Thymus (tissue), 11 donors: ENCODE results near the gene COX20. TPM values are rescaled to one million over a fixed set of nuclear protein-coding genes. Genes with fewer than 3 reads are reported as not detected.
"Not testable (repeated sequence)": the region's sequence is repeated elsewhere in the genome, so short reads cannot be mapped to it uniquely, and the experiment has no call there.

Source experiments
- DNase-seq, 9 donors: peaks; one replicate each; pipeline ENCODE4 v3.0.0-alpha.2; 2013; ENCODE audit warnings: low spot score in 9 of 9, low read depth in 6 of 9, missing footprints in 1 of 9
- H3K27ac ChIP-seq, 2 donors: one replicate each; pipeline ENCODE4 v1.5.1; 2013; ENCODE audit warnings: control low read depth in 1 of 2, low read depth in 1 of 2, low read length in 1 of 2, mild to moderate bottlenecking in 1 of 2, moderate library complexity in 1 of 2
- H3K27me3 ChIP-seq, 2 donors: one replicate each; pipeline ENCODE4 v1.5.1; 2013; ENCODE audit warnings: low read length in 1 of 2; ENCODE audit not compliant: control insufficient read depth in 2 of 2, insufficient read depth in 1 of 2
- H3K36me3 ChIP-seq, 2 donors: one replicate each; pipeline ENCODE4 v1.5.1; 2013; ENCODE audit warnings: low read length in 1 of 2, mild to moderate bottlenecking in 1 of 2, moderate library complexity in 1 of 2; ENCODE audit not compliant: control insufficient read depth in 2 of 2, insufficient read depth in 2 of 2
- H3K4me1 ChIP-seq, 2 donors: one replicate each; pipeline ENCODE4 v1.5.1; 2013; ENCODE audit warnings: low read length in 2 of 2; ENCODE audit not compliant: control insufficient read depth in 2 of 2, insufficient read depth in 2 of 2
- H3K4me3 ChIP-seq, 2 donors: one replicate each; pipeline ENCODE4 v1.5.1; 2013; ENCODE audit warnings: low read length in 2 of 2, control low read depth in 1 of 2, mild to moderate bottlenecking in 1 of 2
- H3K9me3 ChIP-seq, 2 donors: one replicate each; pipeline ENCODE4 v1.5.1; 2013; ENCODE audit warnings: low read length in 1 of 2, mild to moderate bottlenecking in 1 of 2; ENCODE audit not compliant: control insufficient read depth in 2 of 2, insufficient read depth in 1 of 2
- WGBS: extraction: QIAGEN DNeasy Blood & Tissue Kit; methylation state at CpG from one replicate; pipeline ENCODE4 v1.1.7; 2013; 5-methylcytosine and 5-hydroxymethylcytosine counted together
- polyA plus RNA-seq: library from polyadenylated mRNA; stranded (reverse); fragments of 200-250 nt; gene quantifications from one replicate; pipeline ENCODE4 v1.2.3, GENCODE V29; 2013
- total RNA-seq: library from RNA; stranded (reverse); fragments of 120-200 nt; gene quantifications from one replicate; pipeline ENCODE4 v1.2.4, GENCODE V29; 2013
- donor health status: healthy.

COX20 gene
- total and polyA plus RNA-seq, 2 donors = 26.9 to 60.8 TPM

- WGBS = 63% methylated on average over 8 of the region's 8 CpGs
- Histone ChIP-seq H3K4me1 (peaks cover 7 to 14% of the 10 kb centered on the region in 2 donors), H3K27ac (peak overlapping the region in 1 of 2 donors; percentile 98), H3K4me3 (peak overlapping the region; percentile 78 to 93), H3K36me3 (peaks cover 0 to 11% of the 10 kb centered on the region in 2 donors)
- H3K9me3 ChIP-seq, DNase-seq, H3K27me3 ChIP-seq: not testable (repeated sequence)
Measured at GRCh38 chr1:244833260-244833659, 2.2 kb upstream of the COX20 start.

- no peaks in the 10 kb centered on the region for H3K9me3 ChIP-seq
- peak overlapping the region; percentile 98 to 100 for H3K27ac ChIP-seq
- peak in 8 of 9 donors; percentile 26 to 73 (median 50) for DNase-seq
- peak overlapping the region; percentile 78 to 93 for H3K4me3 ChIP-seq
- no peaks in the 10 kb centered on the region for H3K27me3 ChIP-seq
- H3K4me1 ChIP-seq = peaks cover 7 to 14% of the 10 kb centered on the region in 2 donors
- H3K36me3 ChIP-seq = peaks cover 0 to 16% of the 10 kb centered on the region in 2 donors
- under 1% methylated on average over 32 of the region's 32 CpGs for WGBS
Measured at GRCh38 chr1:244833734-244834542, 1.5 kb upstream of the COX20 start.

- DNase-seq = peak; percentile 75 to 96 (median 87)
- Histone ChIP-seq H3K27me3 (no peaks in the 10 kb centered on the region), H3K4me3 (peak overlapping the region; percentile 78 to 93), H3K27ac (peak overlapping the region; percentile 98 to 100), H3K36me3 (peaks cover 0 to 20% of the 10 kb centered on the region in 2 donors), H3K4me1 (peaks cover 7 to 14% of the 10 kb centered on the region in 2 donors), H3K9me3 (no peaks in the 10 kb centered on the region)
- under 1% methylated on average over 49 of the region's 49 CpGs for WGBS
Measured at GRCh38 chr1:244834543-244835275, 749 bp upstream of the COX20 start.

GRCh38 chr1:244836135-244836521 lies 670 bp downstream of the COX20 start:
- 5% methylated on average over 7 of the region's 7 CpGs for WGBS
- H3K9me3 ChIP-seq = no peaks in the 10 kb centered on the region

GRCh38 chr1:244836584-244836983 lies 1.1 kb downstream of the COX20 start:
- Histone ChIP-seq H3K4me1 (peaks cover 7 to 14% of the 10 kb centered on the region in 2 donors), H3K27me3 (no peaks in the 10 kb centered on the region), H3K4me3 (peak overlapping the region; percentile 78 to 93), H3K9me3 (no peaks in the 10 kb centered on the region), H3K36me3 (peaks cover 2 to 35% of the 10 kb centered on the region in 2 donors), H3K27ac (peak overlapping the region in 1 of 2 donors; percentile 98)
- 56% methylated on average over 3 of the region's 3 CpGs for WGBS
- no peak for DNase-seq

More at GRCh38 chr1:244836135-244836521, 670 bp downstream of the COX20 start:
- peak overlapping the region; percentile 78 to 93 for H3K4me3 ChIP-seq
- H3K36me3 ChIP-seq = peaks cover 0 to 31% of the 10 kb centered on the region in 2 donors
- no peaks in the 10 kb centered on the region for H3K27me3 ChIP-seq
- DNase-seq = peak in 2 of 9 donors; percentile 3 to 19
- peak overlapping the region; percentile 52 to 98 for H3K27ac ChIP-seq
- H3K4me1 ChIP-seq = peaks cover 7 to 14% of the 10 kb centered on the region in 2 donors

GRCh38 chr1:244837597-244838258 lies 2.3 kb downstream of the COX20 start:
- peak overlapping the region in 1 of 2 donors; percentile 8 for H3K27ac ChIP-seq

GRCh38 chr1:244839656-244840055 lies 4.2 kb downstream of the COX20 start:
- Histone ChIP-seq H3K36me3 (peaks cover 12 to 61% of the 10 kb centered on the region in 2 donors), H3K27ac (no peak overlapping the region), H3K4me3 (no peak overlapping the region), H3K27me3 (no peaks in the 10 kb centered on the region), H3K9me3 (no peaks in the 10 kb centered on the region), H3K4me1 (peaks cover 7 to 15% of the 10 kb centered on the region in 2 donors)
- WGBS = 69% methylated on average over 2 of the region's 2 CpGs
- DNase-seq = no peak

More at GRCh38 chr1:244837597-244838258, 2.3 kb downstream of the COX20 start:
- H3K4me3 ChIP-seq = no peak overlapping the region
- peaks cover 3 to 43% of the 10 kb centered on the region in 2 donors for H3K36me3 ChIP-seq
- 95% methylated on average over 5 of the region's 5 CpGs for WGBS
- no peaks in the 10 kb centered on the region for H3K9me3 ChIP-seq
- H3K4me1 ChIP-seq = peaks cover 7 to 14% of the 10 kb centered on the region in 2 donors
- no peaks in the 10 kb centered on the region for H3K27me3 ChIP-seq
- no peak for DNase-seq

GRCh38 chr1:244840219-244840794 lies 4.8 kb downstream of the COX20 start:
- Histone ChIP-seq H3K4me1 (peaks cover 7 to 15% of the 10 kb centered on the region in 2 donors), H3K27ac (no peak overlapping the region), H3K27me3 (no peaks in the 10 kb centered on the region), H3K4me3 (no peak overlapping the region), H3K9me3 (no peaks in the 10 kb centered on the region), H3K36me3 (peaks cover 16 to 67% of the 10 kb centered on the region in 2 donors)
- 95% methylated on average over 5 of the region's 5 CpGs for WGBS
- no peak for DNase-seq
